Measurements from ENCODE around the gene TRIM29. TPM values are rescaled to one million over a fixed set of nuclear protein-coding genes. Genes with fewer than 3 reads are reported as not detected.
"Not testable (repeated sequence)": the region's sequence is repeated elsewhere in the genome, so short reads cannot be mapped to it uniquely, and the experiment has no call there.

TRIM29 gene
- total RNA-seq, 1 experiment from 2014 or later, result not detected

DNA sequence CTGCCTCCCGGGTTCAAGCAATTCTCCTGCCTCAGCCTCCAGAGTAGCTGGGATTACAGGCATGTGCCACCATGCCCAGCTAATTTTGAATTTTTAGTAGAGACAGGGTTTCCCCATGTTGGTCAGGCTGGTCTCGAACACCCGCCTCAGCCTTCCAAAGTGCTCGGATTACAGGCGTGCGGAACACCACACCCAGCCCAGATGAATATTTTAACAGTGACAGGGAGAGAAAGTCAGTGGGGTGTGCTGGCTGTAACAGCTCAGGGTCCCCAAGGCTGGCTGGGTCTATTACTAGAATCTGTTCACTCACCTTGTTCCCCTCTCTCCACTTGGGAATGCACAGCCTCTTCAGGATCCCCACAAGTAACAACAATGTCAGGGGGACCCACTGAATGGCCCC, 42.1 kb upstream of the TRIM29 start:
- H3K36me3 ChIP-seq, H3K4me1 ChIP-seq, H3K27ac ChIP-seq: not testable (repeated sequence)

GRCh38 chr11:120179057-120179672, 41.3 kb upstream of the TRIM29 start:
- no peaks in the 10 kb centered on the region for H3K4me1 ChIP-seq
- H3K27ac ChIP-seq, result no peak overlapping the region
- no peaks in the 10 kb centered on the region for H3K9me3 ChIP-seq (replicated peaks)
- no peak for DNase-seq
- no peaks in the 10 kb centered on the region for H3K36me3 ChIP-seq
- no peaks in the 10 kb centered on the region for H3K27me3 ChIP-seq
- H3K4me3 ChIP-seq, result no peak overlapping the region

More for the DNA sequence above, 42.1 kb upstream of the TRIM29 start:
- DNase-seq; H3K27me3 ChIP-seq; H3K9me3 ChIP-seq (replicated peaks); H3K4me3 ChIP-seq: not testable (repeated sequence)

- no peak overlapping the region for H3K4me3 ChIP-seq
- no peaks in the 10 kb centered on the region for H3K36me3 ChIP-seq
- H3K27ac ChIP-seq, result no peak overlapping the region
- H3K4me1 ChIP-seq, result no peaks in the 10 kb centered on the region
- no peaks in the 10 kb centered on the region for H3K9me3 ChIP-seq (replicated peaks)
- no peak for DNase-seq
- H3K27me3 ChIP-seq, result no peaks in the 10 kb centered on the region
These were observed 40.7 kb upstream of the TRIM29 start for GRCh38 chr11:120178561-120179056.

GRCh38 chr11:120174866-120175265, 37.0 kb upstream of the TRIM29 start:
- Histone ChIP-seq H3K4me3 (no peak overlapping the region), H3K4me1 (no peaks in the 10 kb centered on the region), H3K36me3 (no peaks in the 10 kb centered on the region), H3K27me3 (no peaks in the 10 kb centered on the region), H3K27ac (no peak overlapping the region), H3K9me3 (replicated peaks) (no peaks in the 10 kb centered on the region)
- DNase-seq, result no peak

DNA sequence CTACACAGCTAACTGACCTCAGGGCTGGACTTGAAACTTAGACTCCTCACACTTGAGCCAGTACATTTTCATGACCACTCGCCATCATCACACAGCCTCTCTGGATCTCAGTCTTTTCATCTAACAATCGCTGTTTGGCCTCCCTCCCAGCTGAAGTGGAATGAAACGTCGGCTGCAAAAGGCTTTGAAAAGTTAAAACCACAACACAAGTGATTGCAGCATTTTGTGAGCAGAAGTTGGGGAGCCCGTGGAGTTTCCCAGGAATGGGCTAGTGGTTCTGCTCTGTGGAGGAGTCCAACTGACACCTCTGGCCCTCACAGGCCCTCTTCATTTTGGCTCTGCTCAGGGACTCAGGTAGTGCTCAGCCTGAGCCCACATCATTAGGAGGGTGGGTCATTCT, 35.9 kb upstream of the TRIM29 start:
- H3K4me3 ChIP-seq, result no peak overlapping the region
- H3K27ac ChIP-seq, result no peak overlapping the region
- no peaks in the 10 kb centered on the region for H3K4me1 ChIP-seq
- no peaks in the 10 kb centered on the region for H3K27me3 ChIP-seq
- DNase-seq, result no peak
- no peaks in the 10 kb centered on the region for H3K9me3 ChIP-seq (replicated peaks)
- H3K36me3 ChIP-seq, result no peaks in the 10 kb centered on the region

DNA sequence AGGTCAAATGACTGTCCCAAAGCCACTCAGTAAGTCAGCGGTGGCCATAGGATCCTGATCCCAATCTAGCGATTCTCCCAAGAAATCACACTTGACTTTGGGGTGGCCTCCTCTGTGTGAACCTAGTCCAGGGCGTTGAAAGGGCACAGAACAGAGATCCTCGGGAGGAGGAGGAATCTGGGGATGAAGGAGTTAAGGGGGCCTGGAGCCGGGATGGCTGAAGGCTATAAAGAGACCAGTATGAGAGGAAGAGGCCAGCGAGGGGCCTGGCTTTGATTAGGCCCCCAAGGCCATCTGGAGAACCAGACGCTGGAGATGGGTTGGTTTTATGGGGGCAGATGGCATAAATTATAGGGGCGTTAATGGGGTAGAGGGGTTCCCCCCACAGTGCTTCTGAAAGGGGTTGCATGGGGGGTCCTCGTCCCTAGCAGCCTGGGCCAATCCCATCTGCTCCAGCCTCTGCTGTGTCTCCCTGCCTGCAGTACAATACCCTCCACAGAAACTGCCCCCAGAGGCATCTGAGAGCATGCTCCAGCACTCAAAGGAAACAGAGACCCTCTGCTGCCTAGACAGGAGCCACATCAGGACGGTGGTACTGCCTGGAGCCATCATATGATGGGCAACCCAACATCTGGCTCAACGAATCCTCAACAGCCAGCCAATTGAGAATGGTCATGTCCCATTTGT, 35.2 kb upstream of the TRIM29 start:
- Histone ChIP-seq H3K4me3 (no peak overlapping the region), H3K4me1 (no peaks in the 10 kb centered on the region), H3K27me3 (no peaks in the 10 kb centered on the region), H3K27ac (no peak overlapping the region), H3K9me3 (replicated peaks) (no peaks in the 10 kb centered on the region), H3K36me3 (no peaks in the 10 kb centered on the region)
- DNase-seq, result no peak

GRCh38 chr11:120172054-120172911, 34.4 kb upstream of the TRIM29 start:
- no peak overlapping the region for H3K4me3 ChIP-seq
- no peaks in the 10 kb centered on the region for H3K36me3 ChIP-seq
- H3K27ac ChIP-seq, result no peak overlapping the region
- no peaks in the 10 kb centered on the region for H3K27me3 ChIP-seq
- H3K4me1 ChIP-seq, result no peaks in the 10 kb centered on the region
- no peaks in the 10 kb centered on the region for H3K9me3 ChIP-seq (replicated peaks)
- peak; percentile 55 to 74 for DNase-seq

DNA sequence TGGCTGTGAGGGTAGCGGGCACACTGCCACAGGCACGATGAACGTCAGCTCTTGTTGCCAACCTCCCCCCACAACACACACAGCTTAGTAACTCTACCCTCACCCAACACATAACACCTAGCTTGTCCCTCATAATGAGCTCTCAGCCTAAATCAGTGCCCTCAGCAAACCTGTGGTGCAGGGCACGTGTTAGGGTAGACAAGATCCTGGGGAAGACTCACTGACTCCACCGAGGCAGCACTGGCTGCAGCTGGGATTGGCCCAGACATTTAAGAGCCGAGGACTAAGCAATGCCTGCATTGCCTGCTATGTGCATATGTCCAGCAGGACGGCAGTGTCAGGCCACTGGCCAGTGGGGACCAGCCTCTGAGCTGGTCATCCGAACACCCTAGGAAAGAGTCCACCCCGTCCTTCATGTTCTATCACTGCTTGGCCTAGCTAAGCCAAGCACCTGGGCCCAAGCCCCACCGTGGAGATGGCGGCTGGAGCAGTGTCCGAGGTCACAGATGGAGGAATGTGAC, 32.9 kb upstream of the TRIM29 start:
- DNase-seq, result no peak
- Histone ChIP-seq H3K9me3 (replicated peaks) (no peaks in the 10 kb centered on the region), H3K27ac (no peak overlapping the region), H3K27me3 (no peaks in the 10 kb centered on the region), H3K36me3 (no peaks in the 10 kb centered on the region), H3K4me3 (no peak overlapping the region), H3K4me1 (no peaks in the 10 kb centered on the region)

DNA sequence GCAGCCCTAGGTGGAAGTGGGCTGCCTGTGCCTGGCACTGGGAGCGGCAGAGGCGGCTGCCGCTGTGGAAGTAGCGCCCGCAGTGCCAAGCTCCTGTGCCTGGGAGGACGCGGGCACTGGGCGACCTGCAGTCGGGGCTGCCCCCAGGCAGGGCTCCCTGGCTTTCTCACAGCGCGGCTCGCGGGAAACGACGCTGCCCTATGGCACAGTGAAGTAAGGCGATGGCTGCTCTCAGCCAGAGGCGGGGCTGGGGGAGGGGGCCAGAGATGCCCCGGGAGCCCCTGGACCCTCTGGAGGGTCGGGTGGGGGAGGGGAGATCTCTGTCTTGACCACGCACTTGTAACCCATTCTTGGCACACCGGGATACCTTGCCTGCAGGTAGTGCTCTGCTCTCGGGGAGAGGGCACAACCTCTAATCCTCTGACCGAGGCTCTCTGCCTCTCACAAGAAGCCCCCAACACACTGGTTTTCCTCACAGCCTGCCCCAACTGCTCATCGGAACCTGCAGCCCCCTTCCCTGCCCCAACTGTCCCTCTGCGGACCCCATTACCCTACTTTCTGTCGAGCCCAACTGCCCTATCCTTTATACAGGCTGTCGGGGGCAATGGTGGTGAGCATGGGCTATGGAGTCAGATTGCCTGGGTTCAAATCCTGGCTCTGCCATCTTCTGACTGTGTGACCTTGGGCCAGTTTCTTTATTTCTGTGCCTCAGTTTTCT, 32.2 kb upstream of the TRIM29 start:
- DNase-seq, result no peak
- no peak overlapping the region for H3K27ac ChIP-seq
- no peaks in the 10 kb centered on the region for H3K9me3 ChIP-seq (replicated peaks)
- no peak overlapping the region for H3K4me3 ChIP-seq
- H3K36me3 ChIP-seq, result no peaks in the 10 kb centered on the region
- no peaks in the 10 kb centered on the region for H3K27me3 ChIP-seq
- H3K4me1 ChIP-seq, result no peaks in the 10 kb centered on the region

DNA sequence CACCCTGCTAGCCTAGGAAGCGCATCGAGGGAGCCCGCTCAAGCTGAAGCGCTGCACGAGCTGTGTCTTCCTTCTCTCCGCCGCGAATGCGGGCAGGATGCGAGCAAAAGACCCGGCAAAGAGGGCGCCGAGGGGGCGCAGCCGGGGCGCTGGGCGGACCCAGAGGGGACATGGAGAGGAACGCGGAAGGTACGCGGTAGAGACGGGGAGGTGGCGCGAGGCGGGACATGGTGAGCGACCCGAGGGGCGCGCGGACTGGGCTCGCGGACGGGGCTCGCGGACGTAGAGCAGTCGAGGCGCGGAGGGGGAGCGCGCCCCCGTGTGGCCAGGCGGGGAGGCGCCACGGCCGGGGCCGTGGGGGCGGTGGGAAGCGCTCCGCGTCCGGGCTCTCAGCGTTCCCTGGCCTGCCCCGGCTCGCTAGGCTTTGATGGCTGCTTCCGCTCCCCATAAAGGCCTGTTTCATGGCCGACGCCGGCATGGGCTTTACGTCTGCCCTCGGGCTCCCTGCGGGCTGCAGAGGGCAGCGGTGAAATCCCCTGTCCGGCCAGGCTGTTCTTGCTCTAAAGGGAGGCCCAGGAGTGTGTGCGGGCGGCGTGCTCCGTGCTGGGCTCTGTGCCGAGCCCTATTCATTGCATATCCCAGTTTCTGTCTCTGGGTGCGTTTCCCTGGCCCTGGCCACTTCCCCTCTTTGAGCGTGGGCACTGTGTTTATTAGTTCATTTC, 31.2 kb upstream of the TRIM29 start:
- peak overlapping the region; percentile 44 for H3K4me3 ChIP-seq
- no peaks in the 10 kb centered on the region for H3K9me3 ChIP-seq (replicated peaks)
- peak; percentile 17 to 45 for DNase-seq
- no peaks in the 10 kb centered on the region for H3K4me1 ChIP-seq
- H3K27ac ChIP-seq, result no peak overlapping the region
- H3K27me3 ChIP-seq, result no peaks in the 10 kb centered on the region
- H3K36me3 ChIP-seq, result no peaks in the 10 kb centered on the region

DNA sequence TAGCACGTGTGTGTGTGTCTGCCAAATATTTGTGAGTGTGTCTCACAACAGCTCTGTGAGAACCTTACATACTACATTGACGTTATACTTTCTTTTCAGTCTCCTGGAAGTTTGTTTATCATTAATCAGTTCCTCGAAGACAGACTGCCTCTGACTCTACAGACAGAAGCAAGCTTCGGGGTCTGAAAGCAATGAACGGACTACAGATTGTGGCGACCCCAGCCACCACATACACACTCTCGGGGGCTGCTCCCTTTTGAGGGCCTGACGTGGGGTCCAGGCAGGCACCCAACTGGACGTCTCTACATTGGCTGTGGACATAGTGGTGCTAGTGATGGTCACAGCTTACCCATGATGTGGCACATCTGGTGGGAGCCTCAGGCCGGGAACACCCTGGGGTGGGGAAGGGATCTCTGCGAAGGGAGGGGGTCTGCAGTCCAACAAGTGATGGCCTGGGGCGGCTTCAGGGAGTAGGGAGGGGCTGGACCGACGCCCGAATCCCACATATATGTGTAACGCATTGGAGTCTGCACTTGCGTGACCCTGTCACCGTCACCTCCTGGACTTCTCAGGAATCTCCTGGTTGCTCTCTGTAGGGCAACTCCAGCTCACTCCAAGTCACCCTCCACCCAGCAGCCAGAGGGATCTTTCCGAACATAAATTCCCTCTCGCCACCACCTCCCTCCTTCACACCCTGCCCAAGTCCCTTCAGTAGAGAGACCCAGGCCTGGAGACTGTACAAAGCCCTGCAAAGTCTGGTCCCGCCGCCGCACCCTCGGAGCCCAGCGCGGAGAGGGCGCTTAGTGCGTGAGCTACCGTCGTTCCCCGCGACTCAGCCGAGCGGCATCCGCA, 30.4 kb upstream of the TRIM29 start:
- H3K27ac ChIP-seq, result no peak overlapping the region
- H3K9me3 ChIP-seq (replicated peaks), result no peaks in the 10 kb centered on the region
- no peaks in the 10 kb centered on the region for H3K27me3 ChIP-seq
- no peak for DNase-seq
- H3K4me1 ChIP-seq, result no peaks in the 10 kb centered on the region
- H3K36me3 ChIP-seq, result no peaks in the 10 kb centered on the region
- peak overlapping the region; percentile 44 for H3K4me3 ChIP-seq

DNA sequence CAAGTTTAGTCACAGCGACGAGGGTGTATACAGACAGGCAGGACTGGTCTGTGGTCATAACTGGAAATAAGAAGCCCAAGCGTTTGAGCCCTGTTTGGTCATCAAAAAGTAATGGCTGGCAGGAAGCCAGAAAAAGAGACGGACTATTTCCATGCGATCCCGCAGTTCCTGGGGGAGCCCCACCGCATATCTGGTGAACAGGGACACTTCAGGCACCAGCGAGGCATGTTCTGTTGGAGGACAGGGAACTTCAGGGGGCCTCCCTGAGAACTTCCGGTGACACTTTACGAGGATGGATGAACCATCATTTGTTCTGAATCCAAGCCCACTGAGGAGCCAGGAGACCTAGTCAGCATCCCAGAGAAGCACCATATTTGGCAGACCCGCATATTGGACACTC, 29.7 kb upstream of the TRIM29 start:
- no peaks in the 10 kb centered on the region for H3K27me3 ChIP-seq
- no peaks in the 10 kb centered on the region for H3K36me3 ChIP-seq
- H3K27ac ChIP-seq, result no peak overlapping the region
- H3K9me3 ChIP-seq (replicated peaks), result no peaks in the 10 kb centered on the region
- DNase-seq, result no peak
- H3K4me1 ChIP-seq, result no peaks in the 10 kb centered on the region
- no peak overlapping the region for H3K4me3 ChIP-seq

- Histone ChIP-seq H3K9me3 (replicated peaks) (no peaks in the 10 kb centered on the region), H3K4me3 (no peak overlapping the region), H3K36me3 (no peaks in the 10 kb centered on the region), H3K27ac (no peak overlapping the region), H3K4me1 (no peaks in the 10 kb centered on the region), H3K27me3 (no peaks in the 10 kb centered on the region)
- no peak for DNase-seq
These were observed 22.5 kb upstream of the TRIM29 start for GRCh38 chr11:120160436-120160835.
